GM12878 (cell line): ENCODE measurements around the gene CHL1.

Experiments used
- CTCF ChIP-seq, 3 experiments: IDR thresholded peaks in 2 of 3; conservative IDR thresholded peaks in 1 of 3; 2 replicates each; pipeline ENCODE4 v1.5.1; 2011; ENCODE audit warnings: low read depth in 3 of 3, low read length in 3 of 3, mild to moderate bottlenecking in 3 of 3, control low read depth in 2 of 3, moderate library complexity in 2 of 3, inconsistent platforms in 1 of 3, mixed read lengths in 1 of 3; ENCODE audit not compliant: control insufficient read depth in 2 of 3, insufficient read depth in 1 of 3; ENCODE audit errors: extremely low read depth in 1 of 3
- FOXM1 ChIP-seq: IDR thresholded peaks from 2 replicates; pipeline ENCODE4 v1.6.1; 2012; ENCODE audit warnings: low read depth, mild to moderate bottlenecking, inconsistent platforms, low read length, moderate library complexity
- IRF3 ChIP-seq: fragments of 450-650 bp; IDR thresholded peaks from 2 replicates; pipeline ENCODE4 v1.6.1; 2014; ENCODE audit warnings: mild to moderate bottlenecking
- MYB ChIP-seq: fragments of 150-350 bp; IDR thresholded peaks from 2 replicates; pipeline ENCODE4 v1.6.1; 2014; ENCODE audit warnings: mild to moderate bottlenecking, low read depth, low read length, borderline replicate concordance

DNA sequence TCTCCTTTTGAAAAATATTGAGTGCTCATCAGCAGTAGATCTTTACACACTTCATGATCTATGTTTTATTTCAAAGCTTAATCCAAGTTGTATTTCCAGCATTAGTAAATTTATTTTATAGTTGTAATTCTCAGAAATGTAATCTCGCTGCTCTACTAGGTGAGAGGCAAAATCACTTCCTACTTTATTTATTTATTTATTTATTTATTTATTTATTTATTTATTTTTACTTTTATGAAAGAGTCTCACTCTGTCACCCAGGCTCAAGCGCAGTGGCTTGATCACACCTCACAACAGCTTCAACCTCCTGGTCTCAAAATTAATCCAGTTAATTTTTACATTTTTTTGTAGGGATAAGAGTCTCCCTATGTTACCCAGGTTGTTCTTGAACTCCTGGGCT is 127.9 kb downstream of the CHL1 start:
- no peak for TF ChIP-seq MYB
- no peak for TF ChIP-seq CTCF (IDR thresholded peaks at IDR 0.05 in 2 of 3, conservative IDR thresholded peaks at IDR 0.05 in 1 of 3; ENCODE audit: control insufficient read depth in 2 of 3, extremely low read depth in 1 of 3, insufficient read depth in 1 of 3, low read depth in 3 of 3, low read length in 3 of 3)
- TF ChIP-seq IRF3 = no peak
- no peak for TF ChIP-seq FOXM1
